T1000 (cell line): ENCODE measurements around the gene IL5RA.

Experiments used
- DNase-seq: peaks from one replicate; lab custom pipeline; 2025; ENCODE audit warnings: mixed read lengths; lab: John Stamatoyannopoulos, UW

Gene IL5RA

GRCh38 chr3:3107858-3108257, 2.3 kb downstream of the IL5RA start:
- DNase-seq: no peak

- DNase-seq: no peak
These were observed 3.0 kb downstream of the IL5RA start for GRCh38 chr3:3107181-3107580.

GRCh38 chr3:3105815-3106214, 4.4 kb downstream of the IL5RA start:
- no peak for DNase-seq

- no peak for DNase-seq
These were observed 4.9 kb downstream of the IL5RA start for GRCh38 chr3:3105246-3105645.

- no peak for DNase-seq
These were observed 7.4 kb downstream of the IL5RA start for GRCh38 chr3:3102751-3103150.

GRCh38 chr3:3101660-3102458, 8.3 kb downstream of the IL5RA start:
- no peak for DNase-seq

- no peak for DNase-seq
These were observed 12.2 kb downstream of the IL5RA start for GRCh38 chr3:3097958-3098357.

GRCh38 chr3:3089017-3089416, 21.2 kb downstream of the IL5RA start:
- DNase-seq: no peak

GRCh38 chr3:3087716-3088465, 22.3 kb downstream of the IL5RA start:
- DNase-seq: no peak

GRCh38 chr3:3087279-3087678, 22.9 kb downstream of the IL5RA start:
- no peak for DNase-seq

- DNase-seq: no peak
These were observed 23.9 kb downstream of the IL5RA start for GRCh38 chr3:3086239-3086638.

- DNase-seq: no peak
These were observed 24.4 kb downstream of the IL5RA start for GRCh38 chr3:3085782-3086181.

- no peak for DNase-seq
These were observed 25.3 kb downstream of the IL5RA start for GRCh38 chr3:3084890-3085289.

- DNase-seq: no peak
These were observed 27.8 kb downstream of the IL5RA start for GRCh38 chr3:3082234-3082924.

- no peak for DNase-seq
These were observed 28.6 kb downstream of the IL5RA start for GRCh38 chr3:3081381-3082233.

- DNase-seq: no peak
These were observed 29.9 kb downstream of the IL5RA start for GRCh38 chr3:3080309-3080708.

- DNase-seq: no peak
These were observed 35.5 kb downstream of the IL5RA start for GRCh38 chr3:3074551-3075257.

- no peak for DNase-seq
These were observed 39.0 kb downstream of the IL5RA start for GRCh38 chr3:3071136-3071535.

- no peak for DNase-seq
These were observed 40.5 kb downstream of the IL5RA start for GRCh38 chr3:3069723-3070122.

GRCh38 chr3:3068358-3068881, 41.8 kb downstream of the IL5RA start:
- DNase-seq: no peak

- no peak for DNase-seq
These were observed 43.3 kb downstream of the IL5RA start for GRCh38 chr3:3066910-3067309.
